ENCODE results near the gene CCDC183. TPM values are rescaled to one million over a fixed set of nuclear protein-coding genes. Genes with fewer than 3 reads are reported as not detected.
A peak's percentile ranks its signal among the peaks of the same experiment; 100 is the strongest.
"Not testable (repeated sequence)": the region's sequence is repeated elsewhere in the genome, so short reads cannot be mapped to it uniquely, and the experiment has no call there.

The CCDC183 gene
- total RNA-seq, 1 donor from 2014 or later, result not detected

- DNase-seq (ENCODE audit: low spot score), result peak; percentile 81
These were observed 35.1 kb upstream of the CCDC183 start for GRCh38 chr9:136760834-136761544.

- DNase-seq (ENCODE audit: low spot score), result no peak
These were observed 34.6 kb upstream of the CCDC183 start for GRCh38 chr9:136761545-136761981.

DNA sequence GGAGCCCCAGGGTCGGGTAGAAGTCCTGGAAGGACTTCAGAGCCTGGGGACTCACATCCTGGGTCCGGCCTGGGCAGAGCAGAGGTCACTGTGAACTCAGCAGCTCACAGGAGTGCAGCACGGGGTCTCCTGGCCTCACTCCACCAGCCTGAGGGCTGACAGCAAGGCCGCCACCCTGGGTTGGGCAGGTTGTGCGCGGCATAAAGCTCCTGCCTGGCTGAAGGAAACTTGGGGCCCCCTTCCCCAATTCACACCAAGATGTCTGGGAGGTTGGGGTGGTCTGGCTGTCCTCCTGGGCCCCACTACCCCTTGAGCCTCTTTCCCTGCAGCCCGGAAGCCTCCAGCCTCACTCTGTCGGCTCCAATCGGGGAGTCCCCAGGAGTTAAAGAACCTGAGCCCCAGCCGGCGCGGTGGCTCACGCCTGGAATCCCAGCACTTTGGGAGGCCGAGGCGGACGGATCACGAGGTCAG is 33.9 kb upstream of the CCDC183 start:
- DNase-seq (ENCODE audit: low spot score), result no peak

GRCh38 chr9:136762915-136763648 is 33.1 kb upstream of the CCDC183 start:
- DNase-seq (ENCODE audit: low spot score), result peak; percentile 8

- no peak for DNase-seq (ENCODE audit: low spot score)
These were observed 32.5 kb upstream of the CCDC183 start for GRCh38 chr9:136763649-136764035.

DNA sequence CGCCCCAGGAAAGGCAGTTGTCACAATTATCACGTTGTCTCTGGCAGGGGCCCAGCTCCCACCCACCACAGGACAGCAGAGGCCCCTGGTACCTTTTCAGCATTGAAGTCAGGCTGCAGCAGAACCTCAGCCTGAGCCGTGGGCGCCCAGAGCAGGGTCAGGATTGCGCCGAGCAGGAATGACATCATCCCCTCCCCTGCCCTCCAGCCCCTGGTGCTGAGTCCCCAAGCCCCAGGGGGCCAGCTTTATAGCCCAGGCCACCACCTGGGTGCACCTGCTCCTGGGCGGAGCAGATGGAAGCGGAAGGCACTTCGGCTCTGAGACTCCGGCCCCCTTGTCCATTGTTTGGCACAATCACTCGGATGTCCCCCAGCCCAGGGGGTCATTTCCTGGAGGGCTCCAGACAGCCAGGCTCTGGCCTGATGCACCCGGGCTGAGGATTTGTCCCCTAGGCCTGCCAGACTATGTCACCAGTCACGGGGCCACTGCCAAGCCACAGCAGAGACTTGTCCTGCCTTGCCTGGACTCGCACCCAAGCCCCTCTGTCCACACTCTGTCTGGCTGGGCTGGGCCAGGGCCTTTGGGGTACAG is 31.7 kb upstream of the CCDC183 start, which contains the start of gene LCN15:
TSS of gene LCN15 (minus strand) at position 218 of the 591 bp plus-strand sequence. CDS start at position 188, 30 bp downstream.
- DNase-seq (ENCODE audit: low spot score), result no peak

GRCh38 chr9:136765041-136765440 is 31.1 kb upstream of the CCDC183 start:
- DNase-seq (ENCODE audit: low spot score), result no peak

DNA sequence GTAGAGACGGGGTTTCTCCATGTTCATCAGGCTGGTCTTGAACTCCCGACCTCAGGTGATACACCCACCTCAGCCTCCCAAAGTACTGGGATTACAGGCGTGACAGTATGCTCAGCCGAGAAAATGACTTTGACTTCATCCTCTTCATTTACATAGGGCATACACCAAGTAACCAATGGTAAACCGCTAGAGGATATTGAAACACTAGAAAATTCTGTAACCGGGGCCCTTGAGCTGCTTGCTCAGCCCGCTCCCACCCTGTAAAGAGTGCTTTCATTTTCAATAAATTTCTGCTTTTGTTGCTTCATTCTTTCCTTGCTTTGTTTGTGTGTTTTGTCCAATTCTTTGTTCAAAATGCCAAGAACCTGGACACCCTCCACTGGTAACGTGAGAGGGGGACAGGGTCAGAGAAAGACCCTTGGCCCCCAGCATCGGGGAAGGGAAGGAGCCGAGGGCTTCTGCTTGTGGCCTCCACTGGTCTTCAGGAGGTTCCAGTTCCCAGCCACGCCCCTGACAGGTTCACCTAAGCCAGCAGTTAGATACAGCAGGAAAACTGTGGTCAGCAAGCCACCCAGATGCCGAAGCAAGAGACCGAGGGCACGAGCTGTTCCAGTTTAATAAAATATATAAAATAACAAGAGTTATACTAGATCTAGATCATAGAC is 30.3 kb upstream of the CCDC183 start:
- not testable (repeated sequence) for DNase-seq (ENCODE audit: low spot score)

DNA sequence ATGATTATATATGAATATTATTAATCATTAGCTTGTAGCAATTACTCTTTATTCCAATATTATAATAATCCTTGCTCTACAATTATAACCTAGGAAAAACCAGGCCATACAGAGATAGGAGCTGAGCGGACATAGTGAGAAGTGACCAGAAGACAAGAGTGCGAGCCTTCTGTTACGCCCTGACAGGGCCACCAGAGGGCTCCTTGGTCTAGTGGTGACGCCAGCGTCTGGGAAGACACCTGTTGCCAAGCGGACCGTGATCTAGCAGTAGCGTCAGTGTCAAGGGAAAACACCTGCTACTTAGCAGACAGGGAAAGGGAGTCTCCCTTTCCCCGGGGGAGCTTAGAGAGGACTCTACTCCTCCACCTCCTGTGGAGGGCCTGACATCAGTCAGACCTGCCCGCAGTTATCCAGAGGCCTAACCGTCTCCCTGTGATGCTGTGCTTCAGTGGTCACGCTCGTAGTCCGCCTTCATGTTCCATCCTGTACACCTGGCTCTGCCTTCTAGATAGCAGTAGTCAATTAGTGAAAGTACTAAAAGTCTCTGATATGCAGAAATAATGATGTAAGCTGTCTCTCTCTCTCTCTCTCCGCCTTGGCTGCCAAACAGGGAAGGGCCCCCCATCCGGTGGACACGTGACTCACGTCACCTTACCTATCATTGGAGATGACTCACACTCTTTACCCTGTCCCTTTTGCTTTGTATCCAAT is 29.6 kb upstream of the CCDC183 start:
- not testable (repeated sequence) for DNase-seq (ENCODE audit: low spot score)

DNA sequence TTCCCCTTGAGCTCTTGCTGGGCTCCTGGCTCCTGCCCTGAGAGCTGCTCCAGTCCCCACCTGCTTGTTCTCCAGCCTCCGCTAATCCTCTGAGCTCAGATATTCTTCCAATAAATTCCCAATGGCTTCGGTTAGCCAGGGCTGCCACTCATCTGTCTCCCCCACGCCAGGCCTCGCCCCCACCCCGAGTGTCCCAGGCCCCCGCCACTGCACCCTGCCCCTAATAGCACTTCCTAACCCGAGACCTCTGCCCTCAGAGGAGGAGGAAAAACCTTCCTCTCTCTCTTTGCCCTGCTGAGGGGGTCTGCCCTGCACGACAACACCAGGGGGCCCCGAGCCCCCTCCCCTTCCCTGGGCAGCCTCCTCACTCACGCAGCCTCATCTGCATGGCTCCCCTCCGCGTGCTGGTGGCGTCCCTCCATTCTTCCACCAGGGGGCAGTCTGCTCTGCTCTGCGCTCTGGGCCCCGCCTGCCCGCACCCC is 26.4 kb upstream of the CCDC183 start:
- no peak for DNase-seq (ENCODE audit: low spot score)

- no peak for DNase-seq (ENCODE audit: low spot score)
These were observed 24.2 kb upstream of the CCDC183 start for GRCh38 chr9:136771907-136772415.

DNA sequence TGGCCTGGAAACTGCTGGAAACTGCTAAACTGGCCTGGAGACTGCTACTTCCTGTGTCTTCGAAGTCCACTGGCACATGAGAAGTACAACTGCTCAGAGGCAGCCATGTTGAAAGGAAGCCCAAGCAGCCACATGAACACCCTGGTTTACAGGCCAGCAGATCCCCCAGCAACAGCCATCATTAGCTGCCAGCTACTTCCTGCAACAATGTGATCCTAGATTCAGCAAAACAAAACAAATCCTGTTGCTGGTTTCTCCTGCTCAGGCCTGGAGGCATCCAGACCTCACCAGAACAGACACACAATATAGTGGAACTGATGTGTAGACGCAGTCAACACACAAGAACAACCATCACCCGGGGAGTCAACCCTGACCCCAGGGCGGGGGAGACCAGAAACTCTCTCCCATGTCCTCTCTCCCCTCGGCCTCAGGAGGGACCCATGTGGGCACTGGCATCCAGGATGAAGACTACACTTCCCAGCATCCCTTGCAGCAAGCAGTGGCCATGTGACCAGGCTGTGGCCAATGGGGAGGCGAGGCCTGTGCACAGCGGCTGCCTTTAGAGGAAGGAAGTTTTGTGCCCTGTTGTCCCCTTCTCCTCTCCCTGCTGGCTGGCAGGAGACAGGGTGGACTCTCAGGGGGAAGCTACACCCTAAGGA is 22.6 kb upstream of the CCDC183 start:
- DNase-seq (ENCODE audit: low spot score), result no peak

- no peak for DNase-seq (ENCODE audit: low spot score)
These were observed 21.6 kb upstream of the CCDC183 start for GRCh38 chr9:136774416-136775045.

DNA sequence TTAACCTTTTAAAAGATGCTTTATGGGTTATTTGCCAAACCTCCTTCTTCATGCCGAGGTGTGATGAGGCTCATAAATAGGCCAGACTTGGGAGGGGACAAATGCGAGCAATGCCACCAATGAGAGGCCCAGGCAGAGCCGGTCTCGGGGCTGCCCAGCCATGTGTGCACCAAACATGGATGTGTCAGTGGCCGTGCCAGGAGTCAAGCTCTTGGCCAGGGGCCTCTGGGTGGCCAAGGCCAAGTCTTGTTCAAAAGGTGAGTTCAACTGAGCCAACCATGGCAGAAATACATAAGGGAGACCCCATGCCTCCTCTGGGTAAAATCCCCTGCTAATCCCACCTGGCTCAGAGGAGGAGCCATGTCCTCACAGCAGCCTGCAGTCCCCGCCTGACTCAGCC is 20.9 kb upstream of the CCDC183 start:
- DNase-seq (ENCODE audit: low spot score), result no peak

DNA sequence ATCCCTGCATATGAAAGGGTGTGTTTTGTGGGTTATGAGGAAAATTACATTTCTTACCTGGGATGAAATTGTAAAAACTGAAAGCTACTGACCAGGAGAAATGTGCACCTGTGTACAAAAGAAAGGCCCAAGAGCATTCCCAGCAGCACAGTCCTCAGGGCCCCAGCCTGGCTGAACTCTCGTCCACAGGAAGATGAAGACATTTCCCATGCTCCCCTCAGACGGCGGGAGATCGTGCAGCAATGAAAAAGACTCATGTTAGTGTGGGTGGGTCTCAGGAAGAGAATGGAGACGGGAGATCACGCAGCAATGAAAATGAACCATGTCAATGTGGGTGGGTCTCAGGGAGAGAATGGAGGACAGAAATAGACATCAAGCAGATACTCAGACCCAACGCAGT is 19.2 kb upstream of the CCDC183 start:
- no peak for DNase-seq (ENCODE audit: low spot score)

DNA sequence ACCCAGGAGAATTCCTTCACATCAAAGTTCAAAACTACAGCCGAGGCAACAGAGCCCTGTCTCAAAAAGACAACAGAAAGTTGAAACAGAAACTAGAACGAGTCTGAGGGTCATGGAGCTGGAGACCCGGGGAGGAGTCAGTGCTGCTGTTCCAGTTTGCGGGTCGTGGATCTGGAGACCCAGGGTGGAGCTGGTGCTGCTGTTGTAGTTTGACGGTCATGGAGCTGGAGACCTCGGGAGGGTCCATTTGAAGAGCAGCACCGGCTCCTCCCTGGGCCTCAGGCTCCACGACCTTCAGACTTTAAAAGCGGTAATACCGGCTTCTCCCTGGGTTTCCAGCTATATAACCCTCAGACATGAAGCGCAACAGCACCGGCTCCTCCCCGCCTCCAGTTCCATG is 18.8 kb upstream of the CCDC183 start:
- no peak for DNase-seq (ENCODE audit: low spot score)

DNA sequence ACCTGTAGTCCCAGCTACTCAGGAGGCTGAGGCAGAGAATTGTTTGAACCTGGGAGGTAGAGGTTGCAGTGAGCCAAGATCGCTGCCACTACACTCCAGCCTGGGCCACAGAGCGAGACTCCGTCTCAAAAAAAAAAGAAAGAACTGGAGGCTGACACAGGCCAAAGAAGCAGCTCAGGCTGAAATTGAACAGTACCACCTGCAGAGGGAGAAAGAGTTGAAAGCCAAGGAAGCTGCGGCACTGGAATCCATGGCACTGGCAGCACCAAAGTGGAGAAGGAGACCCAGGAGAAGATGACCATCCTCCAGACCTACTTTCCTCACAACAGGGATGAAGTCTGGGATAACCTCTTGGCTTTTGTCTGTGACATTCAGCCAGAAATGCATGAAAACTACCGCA is 16.3 kb upstream of the CCDC183 start:
- DNase-seq (ENCODE audit: low spot score), result no peak

GRCh38 chr9:136782452-136782851 is 13.7 kb upstream of the CCDC183 start:
- no peak for DNase-seq (ENCODE audit: low spot score)

DNA sequence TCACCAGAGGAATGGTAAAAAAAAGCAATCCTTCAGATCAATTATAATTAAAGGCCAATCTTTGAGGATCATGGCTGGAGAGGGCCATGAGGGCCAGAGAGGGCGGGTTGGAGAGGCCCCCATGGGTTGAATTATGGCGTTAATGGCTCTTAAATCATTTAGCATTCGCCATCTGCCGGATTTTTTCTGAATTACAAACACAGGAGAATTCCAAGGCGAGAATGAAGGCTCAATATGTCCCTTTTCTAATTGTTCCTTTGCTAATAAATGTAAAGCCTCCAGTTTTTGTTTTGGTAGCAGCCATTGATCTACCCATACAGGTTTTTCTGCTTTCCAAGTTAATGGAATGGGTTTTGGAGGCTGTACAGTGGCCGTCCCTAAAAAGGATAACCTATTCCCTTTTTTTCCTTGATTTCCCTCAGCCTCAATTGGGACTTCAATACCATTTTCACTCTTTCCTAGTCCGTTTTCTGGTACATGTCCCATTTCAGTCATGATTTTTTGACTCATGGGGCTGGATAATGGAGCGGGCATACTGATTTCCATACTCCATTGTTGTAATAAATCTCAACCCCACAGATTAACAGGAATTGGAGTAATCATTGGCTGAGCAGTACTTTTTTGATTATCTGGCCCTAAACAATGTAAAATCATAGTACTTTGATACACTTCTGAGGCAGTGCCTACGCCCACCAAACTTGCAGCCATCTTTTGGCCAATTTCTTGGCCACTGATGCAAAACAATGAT is 11.7 kb upstream of the CCDC183 start:
- DNase-seq (ENCODE audit: low spot score), result no peak

All from umbilical cord (tissue), 2 donors.